Endothelial cell of umbilical vein (primary cell): ENCODE measurements around the gene NRF1. TPM values are rescaled to one million over a fixed set of nuclear protein-coding genes. Genes with fewer than 3 reads are reported as not detected.

ENCODE experiments used
- BruUV-seq: library from RNA; stranded (reverse); fragments of 400-500 nt; replicated peaks from 2 replicates; lab custom pipeline; 2021; lab: Mats Ljungman, UMichigan
- CTCF ChIA-PET: fragments of 300-600, 350-600 bp; sonication (Branson Sonifier 250); formaldehyde crosslinking; loops from one replicate; lab custom pipeline; 2021; ENCODE audit warnings: antibody characterized with exemption, inconsistent platforms; lab: Charles Lee
- POLR2A ChIA-PET: fragments of 300-600, 350-600 bp; sonication (Branson Sonifier 250); formaldehyde crosslinking; loops from one replicate; lab custom pipeline; 2021; ENCODE audit warnings: antibody characterized with exemption, inconsistent platforms; lab: Charles Lee
- DNase-seq: peaks from one replicate; pipeline ENCODE4 v3.0.0-alpha.2; 2011; ENCODE audit warnings: low read depth, low spot score
- FAIRE-seq: peaks from 2 replicates; lab custom pipeline; 2011; peaks lifted over from hg19 to GRCh38; lab: Jason Lieb, UNC
- H2AFZ ChIP-seq: 2 replicates; pipeline ENCODE4 v1.6.0; 2012; ENCODE audit warnings: low read depth, low read length, control low read depth, inconsistent platforms
- H3K27ac ChIP-seq: 2 replicates; pipeline ENCODE4 v1.5.1; 2011; ENCODE audit warnings: low read depth, mild to moderate bottlenecking, control low read depth, low read length, moderate library complexity; ENCODE audit not compliant: insufficient read depth
- H3K27me3 ChIP-seq, 2 experiments: 2 replicates each; pipeline versions ENCODE4 v1.6.0 to v1.6.1; 2011; ENCODE audit warnings: low read length in 2 of 2, mixed read lengths in 1 of 2; ENCODE audit not compliant: control insufficient read depth in 2 of 2, insufficient read depth in 2 of 2
- H3K36me3 ChIP-seq, 2 experiments: 2 replicates in 1 of 2; 3 replicates in 1 of 2; pipeline ENCODE4 v1.5.1; 2011; ENCODE audit warnings: low read length in 2 of 2, mild to moderate bottlenecking in 1 of 2, moderate library complexity in 1 of 2; ENCODE audit not compliant: control insufficient read depth in 2 of 2, insufficient read depth in 2 of 2; ENCODE audit errors: extremely low read depth in 1 of 2
- H3K4me1 ChIP-seq: 3 replicates; pipeline ENCODE4 v1.5.1; 2011; ENCODE audit warnings: mild to moderate bottlenecking, low read length; ENCODE audit not compliant: control insufficient read depth, insufficient read depth; ENCODE audit errors: extremely low read depth
- H3K4me2 ChIP-seq: 2 replicates; pipeline ENCODE4 v1.6.1; 2011; ENCODE audit warnings: low read length, control low read depth, mixed read lengths; ENCODE audit not compliant: insufficient read depth
- H3K4me3 ChIP-seq, 3 experiments: fragments of 200-600 bp in 1 of 3; sonication (generic), shearing (Covaris generic) in 1 of 3; replicated peaks in 1 of 3; 2 replicates each; pipeline ENCODE4 v1.5.1; 2011 to 2016; ENCODE audit warnings: control low read depth in 3 of 3, low read length in 3 of 3, mild to moderate bottlenecking in 2 of 3, inconsistent platforms in 1 of 3, low read depth in 1 of 3, moderate library complexity in 1 of 3; ENCODE audit not compliant: insufficient read depth in 1 of 3
- H3K79me2 ChIP-seq: 2 replicates; pipeline ENCODE4 v1.6.0; 2012; ENCODE audit warnings: low read length, inconsistent platforms; ENCODE audit not compliant: control insufficient read depth, insufficient read depth
- H3K9ac ChIP-seq: replicated peaks from 2 replicates; pipeline ENCODE3; 2011; ENCODE audit warnings: low read length, control low read depth; ENCODE audit not compliant: insufficient read depth; ENCODE audit errors: extremely low read depth
- H3K9me1 ChIP-seq: replicated peaks from 3 replicates; pipeline ENCODE4 v1.6.0; 2011; ENCODE audit warnings: mild to moderate bottlenecking, low read length; ENCODE audit not compliant: control insufficient read depth, insufficient read depth; ENCODE audit errors: extremely low read depth
- H3K9me3 ChIP-seq: replicated peaks from 2 replicates; pipeline ENCODE4 v1.5.1; 2012; ENCODE audit warnings: low read length, inconsistent platforms; ENCODE audit not compliant: control insufficient read depth, insufficient read depth
- H4K20me1 ChIP-seq: replicated peaks from 2 replicates; pipeline ENCODE3; 2011; ENCODE audit warnings: mild to moderate bottlenecking, low read length; ENCODE audit not compliant: control insufficient read depth, insufficient read depth; ENCODE audit errors: extremely low read depth
- EZH2 ChIP-seq: IDR thresholded peaks from 2 replicates; pipeline ENCODE4 v1.6.1; 2012; ENCODE audit warnings: borderline replicate concordance, low read depth, mild to moderate bottlenecking, moderate library complexity, low read length, inconsistent platforms; ENCODE audit not compliant: severe bottlenecking
- FOS ChIP-seq: IDR thresholded peaks from 2 replicates; pipeline ENCODE4 v1.6.1; 2011; ENCODE audit warnings: mild to moderate bottlenecking, low read length, moderate library complexity, borderline replicate concordance; ENCODE audit not compliant: insufficient read depth
- GATA2 ChIP-seq: IDR thresholded peaks from 2 replicates; pipeline ENCODE4 v1.7.0; 2011; ENCODE audit warnings: low read depth, mild to moderate bottlenecking, moderate library complexity, mixed read lengths, low read length; ENCODE audit not compliant: insufficient read length, insufficient read depth
- JUN ChIP-seq: IDR thresholded peaks from 2 replicates; pipeline ENCODE4 v1.6.1; 2011; ENCODE audit warnings: borderline replicate concordance, low read depth; ENCODE audit not compliant: insufficient read length, insufficient read depth
- MAX ChIP-seq: IDR thresholded peaks from 2 replicates; pipeline ENCODE4 v1.6.1; 2011; ENCODE audit not compliant: insufficient read depth, insufficient read length
- MYC ChIP-seq: IDR thresholded peaks from one replicate; pipeline ENCODE4 v1.6.1; 2011; ENCODE audit warnings: mild to moderate bottlenecking, low read depth, low read length
- POLR2A ChIP-seq: IDR thresholded peaks from 2 replicates; pipeline ENCODE4 v1.6.1; 2012; ENCODE audit warnings: low read depth, mild to moderate bottlenecking, control low read depth, low read length
- POLR2AphosphoS5 ChIP-seq: IDR thresholded peaks from 2 replicates; pipeline ENCODE4 v1.6.1; 2012; ENCODE audit warnings: low read depth, mild to moderate bottlenecking, control low read depth, low read length, moderate library complexity; ENCODE audit not compliant: insufficient read depth
- dilution Hi-C: fragments of 300-500 bp; cut with MboI; formaldehyde crosslinking; loops from one replicate; pipeline ENCODE4 v1.15.0; 2019; ENCODE audit warnings: low sequenced_read_pairs; ENCODE audit not compliant: extremely low pct_ligation_motif_present
- intact Hi-C: fragments of 100-400 bp; cut with micrococcal nuclease; formaldehyde crosslinking; loops from one replicate; pipeline ENCODE4 v1.10.0; 2022
- polyA plus RNA-seq, 4 experiments: library from polyadenylated mRNA; depleted of rRNA in 3 of 4; stranded (reverse) in 3 of 4; unstranded in 1 of 4; fragments of >200 nt; gene quantifications; 2 replicates each; pipeline versions ENCODE4 v1.2.1 to v1.2.3, GENCODE V29; 2011 to 2012; ENCODE audit warnings: missing spikeins in 1 of 4
- total RNA-seq: library from RNA; stranded (reverse); gene quantifications from 2 replicates; pipeline ENCODE4 v1.2.3, GENCODE V29; 2021
- TF ChIP-seq, protein P1 (sequence below), 2 donors: IDR thresholded peaks; 1 replicate in 1 of 2; 2 replicates in 1 of 2; pipeline ENCODE4 v1.5.1; 2011; ENCODE audit warnings: low read length in 2 of 2, mild to moderate bottlenecking in 2 of 2, moderate library complexity in 2 of 2, control low read depth in 1 of 2, inconsistent platforms in 1 of 2, low read depth in 1 of 2; ENCODE audit not compliant: insufficient read depth in 1 of 2; ENCODE audit errors: extremely low read depth in 1 of 2

Gene NRF1
- total and polyA plus RNA-seq, 2 donors (not counting 3 experiments of a cell fraction or from before 2014, with no cell fraction given) = 14.6 to 20.3 TPM

DNA sequence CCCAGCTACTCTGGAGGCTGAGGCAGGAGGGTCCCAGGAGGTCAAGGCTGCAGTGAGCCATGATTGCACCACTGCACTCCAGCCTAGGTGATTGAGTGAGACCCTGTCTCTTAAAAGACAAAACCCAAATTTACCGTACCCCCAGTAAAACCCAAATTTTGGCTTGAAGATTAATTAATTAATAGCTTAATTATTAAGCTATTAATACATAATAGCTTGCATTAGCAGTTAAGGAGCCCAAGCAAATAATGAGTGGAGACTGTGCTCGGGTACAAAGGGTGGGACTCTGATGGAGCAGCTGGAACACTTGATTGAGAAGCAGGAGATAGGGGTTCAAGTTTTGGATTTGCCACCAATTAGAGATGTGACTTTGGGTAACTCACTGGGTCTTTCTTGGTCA, 28.9 kb downstream of the NRF1 start:
- Histone ChIP-seq H3K4me3 (no peak overlapping the region), H3K9me3 (no peaks in the 10 kb centered on the region), H3K4me1 (peaks cover 16% of the 10 kb centered on the region), H3K36me3 (no peaks in the 10 kb centered on the region), H2AFZ (no peak overlapping the region), H3K79me2 (peaks cover 19% of the 10 kb centered on the region), H3K9ac (no peak overlapping the region), H3K4me2 (no peak overlapping the region), H4K20me1 (peaks cover 2% of the 10 kb centered on the region), H3K9me1 (no peaks in the 10 kb centered on the region), H3K27me3 (no peaks in the 10 kb centered on the region), H3K27ac (no peak overlapping the region)
- ChIA-PET POLR2A (no interaction called here), CTCF (interaction anchor here (1.0 to 9.2 kb wide), 7 partner anchors 8 to 422 kb away, joined by 3 to 133 read pairs (median 3); partner anchors contain the start of gene NRF1)
- no TSS peak for BruUV-seq
- FAIRE-seq (no peak), DNase-seq (no peak)
- dilution Hi-C loops = no loop called here
- intact Hi-C loops = loop anchor here (5.0 kb wide), 2 partner anchors 138 to 372 kb away; partner anchors contain the start of gene SMKR1
- TF ChIP-seq JUN = no peak
- no peak for TF ChIP-seq POLR2A
- TF ChIP-seq MAX = no peak
- TF ChIP-seq, protein P1, sequence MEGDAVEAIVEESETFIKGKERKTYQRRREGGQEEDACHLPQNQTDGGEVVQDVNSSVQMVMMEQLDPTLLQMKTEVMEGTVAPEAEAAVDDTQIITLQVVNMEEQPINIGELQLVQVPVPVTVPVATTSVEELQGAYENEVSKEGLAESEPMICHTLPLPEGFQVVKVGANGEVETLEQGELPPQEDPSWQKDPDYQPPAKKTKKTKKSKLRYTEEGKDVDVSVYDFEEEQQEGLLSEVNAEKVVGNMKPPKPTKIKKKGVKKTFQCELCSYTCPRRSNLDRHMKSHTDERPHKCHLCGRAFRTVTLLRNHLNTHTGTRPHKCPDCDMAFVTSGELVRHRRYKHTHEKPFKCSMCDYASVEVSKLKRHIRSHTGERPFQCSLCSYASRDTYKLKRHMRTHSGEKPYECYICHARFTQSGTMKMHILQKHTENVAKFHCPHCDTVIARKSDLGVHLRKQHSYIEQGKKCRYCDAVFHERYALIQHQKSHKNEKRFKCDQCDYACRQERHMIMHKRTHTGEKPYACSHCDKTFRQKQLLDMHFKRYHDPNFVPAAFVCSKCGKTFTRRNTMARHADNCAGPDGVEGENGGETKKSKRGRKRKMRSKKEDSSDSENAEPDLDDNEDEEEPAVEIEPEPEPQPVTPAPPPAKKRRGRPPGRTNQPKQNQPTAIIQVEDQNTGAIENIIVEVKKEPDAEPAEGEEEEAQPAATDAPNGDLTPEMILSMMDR (IDR thresholded peaks at IDR 0.05; ENCODE audit: extremely low read depth in 1 of 2, insufficient read depth in 1 of 2, low read depth in 1 of 2, low read length in 2 of 2) = no peak
- no peak for TF ChIP-seq GATA2
- no peak for TF ChIP-seq FOS
- no peak for TF ChIP-seq POLR2AphosphoS5
- no peak for TF ChIP-seq MYC
- no peak for TF ChIP-seq EZH2
